HG03354 (cell line): ENCODE results near the gene TNRC18.
"Not testable (repeated sequence)": the region's sequence is repeated elsewhere in the genome, so short reads cannot be mapped to it uniquely, and the experiment has no call there.

Source experiments
- ATAC-seq: cut with Tn5 transposase; IDR thresholded peaks from one replicate; pipeline ENCODE4 v1.9.1; 2021; ENCODE audit warnings: mild to moderate bottlenecking; ENCODE audit not compliant: unreplicated experiment, poor library complexity, severe bottlenecking

Gene TNRC18

GRCh38 chr7:5283421-5284303 lies 140.0 kb downstream of the TNRC18 start:
- no peak for ATAC-seq

GRCh38 chr7:5282543-5283316 lies 140.9 kb downstream of the TNRC18 start, which contains the start of gene SLC29A4:
TSS of gene SLC29A4 (plus strand) at chr7:5282943. CDS start at chr7:5287817, 4,874 bp downstream.
- ATAC-seq: no peak

GRCh38 chr7:5281598-5282500 lies 141.8 kb downstream of the TNRC18 start:
- ATAC-seq: not testable (repeated sequence)

GRCh38 chr7:5279734-5280133 lies 143.9 kb downstream of the TNRC18 start:
- no peak for ATAC-seq

GRCh38 chr7:5278766-5279165 lies 144.9 kb downstream of the TNRC18 start:
- ATAC-seq: no peak

- ATAC-seq: no peak
Observed at GRCh38 chr7:5276611-5277010, 147.0 kb downstream of the TNRC18 start.

- not testable (repeated sequence) for ATAC-seq
Observed at GRCh38 chr7:5276123-5276522, 147.5 kb downstream of the TNRC18 start.

- ATAC-seq: not testable (repeated sequence)
Observed at GRCh38 chr7:5275510-5275909, 148.1 kb downstream of the TNRC18 start.

GRCh38 chr7:5274985-5275431 lies 148.6 kb downstream of the TNRC18 start:
- not testable (repeated sequence) for ATAC-seq

GRCh38 chr7:5274441-5274840 lies 149.2 kb downstream of the TNRC18 start:
- ATAC-seq: no peak

- not testable (repeated sequence) for ATAC-seq
Observed at GRCh38 chr7:5273831-5274405, 149.7 kb downstream of the TNRC18 start.

- no peak for ATAC-seq
Observed at GRCh38 chr7:5270788-5271187, 152.8 kb downstream of the TNRC18 start.

GRCh38 chr7:5269992-5270657 lies 153.5 kb downstream of the TNRC18 start:
- not testable (repeated sequence) for ATAC-seq

- ATAC-seq: not testable (repeated sequence)
Observed at GRCh38 chr7:5267829-5268228, 155.8 kb downstream of the TNRC18 start.

- no peak for ATAC-seq
Observed at GRCh38 chr7:5266191-5267028, 157.2 kb downstream of the TNRC18 start.

GRCh38 chr7:5265320-5266190 lies 158.1 kb downstream of the TNRC18 start:
- no peak for ATAC-seq

- ATAC-seq: not testable (repeated sequence)
Observed at GRCh38 chr7:5263066-5263465, 160.6 kb downstream of the TNRC18 start.
